Caco-2 (cell line): ENCODE data around the gene ARPC5. TPM values are rescaled to one million over a fixed set of nuclear protein-coding genes. Genes with fewer than 3 reads are reported as not detected.

Experiments used
- BruUV-seq: library from RNA; stranded (reverse); fragments of 400-500 nt; replicated peaks from 2 replicates; lab custom pipeline; 2021; lab: Mats Ljungman, UMichigan
- CTCF ChIA-PET: fragments of 300-600 bp; sonication (Branson Sonifier 250); formaldehyde crosslinking; loops from one replicate; lab custom pipeline; 2022; ENCODE audit warnings: antibody characterized with exemption; lab: Charles Lee
- POLR2A ChIA-PET: fragments of 300-600 bp; sonication (Branson Sonifier 250); formaldehyde crosslinking; loops from one replicate; lab custom pipeline; 2022; ENCODE audit warnings: antibody characterized with exemption; lab: Charles Lee
- DNase-seq, 2 experiments: peaks; one replicate each; pipeline versions ENCODE4 v3.0.0 to v3.0.0-alpha.2; 2020 to 2022
- H3K27me3 ChIP-seq: replicated peaks from 2 replicates; pipeline ENCODE4 v1.6.0; 2011; ENCODE audit warnings: low read length; ENCODE audit not compliant: control insufficient read depth, insufficient read depth
- H3K36me3 ChIP-seq: 2 replicates; pipeline ENCODE4 v1.5.1; 2011; ENCODE audit warnings: low read length; ENCODE audit not compliant: control insufficient read depth, insufficient read depth
- H3K4me1 ChIP-seq: fragments of 250-450 bp; sonication (Bioruptor Pico); 2 replicates; pipeline ENCODE4 v1.5.1; 2020; ENCODE audit warnings: mild to moderate bottlenecking
- H3K4me3 ChIP-seq: 2 replicates; pipeline ENCODE4 v1.5.1; 2011; ENCODE audit warnings: low read depth, mild to moderate bottlenecking, control low read depth, low read length
- H3K9me3 ChIP-seq: fragments of 250-450 bp; sonication (Bioruptor Pico); 2 replicates; pipeline ENCODE4 v1.5.1; 2020; ENCODE audit warnings: mild to moderate bottlenecking, moderate library complexity
- H3K27ac Mint-ChIP-seq: one replicate; pipeline ENCODE4 v1.8.0; 2022; ENCODE audit warnings: mixed read lengths; ENCODE audit not compliant: unreplicated experiment
- H3K27me3 Mint-ChIP-seq: one replicate; pipeline ENCODE4 v1.8.0; 2022; ENCODE audit warnings: mixed read lengths; ENCODE audit not compliant: insufficient read depth, unreplicated experiment
- H3K36me3 Mint-ChIP-seq: one replicate; pipeline ENCODE4 v1.8.0; 2022; ENCODE audit warnings: mild to moderate bottlenecking, mixed read lengths; ENCODE audit not compliant: insufficient read depth, unreplicated experiment
- H3K4me1 Mint-ChIP-seq: one replicate; pipeline ENCODE4 v1.8.0; 2022; ENCODE audit warnings: low read depth, mixed read lengths; ENCODE audit not compliant: unreplicated experiment
- H3K4me3 Mint-ChIP-seq: one replicate; pipeline ENCODE4 v1.8.0; 2022; ENCODE audit warnings: mild to moderate bottlenecking, moderate library complexity, mixed read lengths; ENCODE audit not compliant: unreplicated experiment
- H3K9me3 Mint-ChIP-seq: one replicate; pipeline ENCODE4 v1.8.0; 2022; ENCODE audit warnings: mixed read lengths; ENCODE audit not compliant: unreplicated experiment
- CTCF ChIP-seq, 2 experiments: fragments of 200-600 bp in 1 of 2; IDR thresholded peaks; 1 replicate in 1 of 2; 2 replicates in 1 of 2; pipeline versions ENCODE4 v1.5.1 to v1.8.0; 2011 to 2022; ENCODE audit warnings: antibody characterized with exemption in 1 of 2, control low read depth in 1 of 2, inconsistent platforms in 1 of 2, low read depth in 1 of 2, low read length in 1 of 2, mild to moderate bottlenecking in 1 of 2, moderate library complexity in 1 of 2; ENCODE audit not compliant: insufficient read depth in 1 of 2, severe bottlenecking in 1 of 2, unreplicated experiment in 1 of 2
- intact Hi-C: fragments of 100-400 bp; cut with micrococcal nuclease; formaldehyde crosslinking; loops from one replicate; pipeline ENCODE4 v1.10.0; 2022; ENCODE audit not compliant: unreplicated experiment
- total RNA-seq: library from RNA; stranded (reverse); gene quantifications from 2 replicates; pipeline ENCODE4 v1.2.3, GENCODE V29; 2022

Gene ARPC5
- total RNA-seq, 1 experiment from 2014 or later: 135 TPM

GRCh38 chr1:183589874-183590243, 45.7 kb downstream of the ARPC5 start:
- Histone ChIP-seq H3K27me3 (no peaks in the 10 kb centered on the region), H3K4me3 (no peak overlapping the region), H3K36me3 (no peaks in the 10 kb centered on the region), H3K4me1 (no peaks in the 10 kb centered on the region), H3K9me3 (no peaks in the 10 kb centered on the region)
- DNase-seq: no peak
- H3K27me3 Mint-ChIP-seq: no peaks in the 10 kb centered on the region
- H3K4me3 Mint-ChIP-seq: no peak overlapping the region
- ChIA-PET CTCF (no interaction called here), POLR2A (no interaction called here)
- no peak for TF ChIP-seq CTCF (IDR thresholded peaks at IDR 0.05; ENCODE audit: insufficient read depth in 1 of 2, low read depth in 1 of 2, low read length in 1 of 2, severe bottlenecking in 1 of 2, unreplicated experiment in 1 of 2)
- BruUV-seq: no TSS peak
- intact Hi-C loops: no loop called here
- no peak overlapping the region for H3K27ac Mint-ChIP-seq
- H3K9me3 Mint-ChIP-seq: no peaks in the 10 kb centered on the region
- peaks cover 4% of the 10 kb centered on the region for H3K4me1 Mint-ChIP-seq
- H3K36me3 Mint-ChIP-seq: no peaks in the 10 kb centered on the region

DNA sequence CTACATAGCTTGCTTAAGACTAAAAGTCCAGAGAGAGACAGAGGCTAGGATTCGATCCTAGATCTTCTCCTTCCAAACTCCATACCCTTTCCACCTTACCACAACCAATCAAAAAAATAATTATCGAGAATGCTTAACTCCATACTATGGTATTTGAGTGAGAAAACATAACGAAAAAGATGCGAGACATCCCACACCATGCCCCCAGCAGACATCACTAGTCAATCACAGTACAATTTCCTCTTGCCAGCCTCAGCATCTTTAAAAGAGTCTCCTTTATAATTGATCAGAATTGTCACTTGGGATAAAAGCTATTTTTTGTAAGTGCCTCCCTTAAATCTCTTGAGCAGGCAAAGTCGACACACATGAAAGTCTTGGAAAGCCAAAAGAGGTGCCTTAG, 46.2 kb downstream of the ARPC5 start:
- H3K4me3 Mint-ChIP-seq: no peak overlapping the region
- ChIA-PET CTCF (no interaction called here), POLR2A (no interaction called here)
- no peaks in the 10 kb centered on the region for H3K36me3 ChIP-seq
- BruUV-seq: no TSS peak
- H3K27ac Mint-ChIP-seq: no peak overlapping the region
- no peak overlapping the region for H3K4me3 ChIP-seq
- H3K9me3 Mint-ChIP-seq: no peaks in the 10 kb centered on the region
- TF ChIP-seq CTCF (IDR thresholded peaks at IDR 0.05; ENCODE audit: insufficient read depth in 1 of 2, low read depth in 1 of 2, low read length in 1 of 2, severe bottlenecking in 1 of 2, unreplicated experiment in 1 of 2): no peak
- no peaks in the 10 kb centered on the region for H3K27me3 ChIP-seq
- no peaks in the 10 kb centered on the region for H3K4me1 ChIP-seq
- intact Hi-C loops: no loop called here
- no peaks in the 10 kb centered on the region for H3K9me3 ChIP-seq
- DNase-seq: no peak
- H3K27me3 Mint-ChIP-seq: no peaks in the 10 kb centered on the region
- H3K36me3 Mint-ChIP-seq: no peaks in the 10 kb centered on the region
- peaks cover 9% of the 10 kb centered on the region for H3K4me1 Mint-ChIP-seq

DNA sequence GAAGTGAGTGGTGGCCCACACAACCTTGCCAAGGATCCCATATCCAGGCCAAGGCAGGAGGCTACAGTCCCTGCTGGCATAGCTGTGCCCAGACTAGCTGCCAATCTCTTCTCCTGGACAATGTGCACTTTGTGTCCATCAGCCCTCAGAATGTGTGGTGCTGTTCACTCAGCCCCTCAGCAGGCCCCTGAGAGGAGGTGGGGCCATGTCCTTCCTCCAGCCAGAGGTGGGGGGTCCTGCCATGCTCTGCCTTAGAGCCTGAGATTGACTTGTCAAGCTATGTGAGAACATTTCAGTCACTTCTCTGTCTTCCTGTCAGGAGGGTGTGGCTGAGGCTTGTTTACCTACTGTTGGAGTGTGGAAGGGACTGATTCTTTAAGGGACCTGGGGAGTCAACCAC, 46.8 kb downstream of the ARPC5 start:
- BruUV-seq: no TSS peak
- no peaks in the 10 kb centered on the region for H3K36me3 ChIP-seq
- no peaks in the 10 kb centered on the region for H3K27me3 ChIP-seq
- no peak overlapping the region for H3K4me3 Mint-ChIP-seq
- CTCF ChIA-PET: no interaction called here
- POLR2A ChIA-PET: no interaction called here
- H3K27me3 Mint-ChIP-seq: no peaks in the 10 kb centered on the region
- no peaks in the 10 kb centered on the region for H3K9me3 ChIP-seq
- no peak overlapping the region for H3K27ac Mint-ChIP-seq
- intact Hi-C loops: no loop called here
- H3K4me1 Mint-ChIP-seq: peaks cover 13% of the 10 kb centered on the region
- no peaks in the 10 kb centered on the region for H3K4me1 ChIP-seq
- H3K4me3 ChIP-seq: no peak overlapping the region
- no peak for DNase-seq
- H3K9me3 Mint-ChIP-seq: no peaks in the 10 kb centered on the region
- no peak for TF ChIP-seq CTCF (IDR thresholded peaks at IDR 0.05; ENCODE audit: insufficient read depth in 1 of 2, low read depth in 1 of 2, low read length in 1 of 2, severe bottlenecking in 1 of 2, unreplicated experiment in 1 of 2)
- H3K36me3 Mint-ChIP-seq: no peaks in the 10 kb centered on the region
